ENCODE data around the gene ENHO.

Gene ENHO

DNA sequence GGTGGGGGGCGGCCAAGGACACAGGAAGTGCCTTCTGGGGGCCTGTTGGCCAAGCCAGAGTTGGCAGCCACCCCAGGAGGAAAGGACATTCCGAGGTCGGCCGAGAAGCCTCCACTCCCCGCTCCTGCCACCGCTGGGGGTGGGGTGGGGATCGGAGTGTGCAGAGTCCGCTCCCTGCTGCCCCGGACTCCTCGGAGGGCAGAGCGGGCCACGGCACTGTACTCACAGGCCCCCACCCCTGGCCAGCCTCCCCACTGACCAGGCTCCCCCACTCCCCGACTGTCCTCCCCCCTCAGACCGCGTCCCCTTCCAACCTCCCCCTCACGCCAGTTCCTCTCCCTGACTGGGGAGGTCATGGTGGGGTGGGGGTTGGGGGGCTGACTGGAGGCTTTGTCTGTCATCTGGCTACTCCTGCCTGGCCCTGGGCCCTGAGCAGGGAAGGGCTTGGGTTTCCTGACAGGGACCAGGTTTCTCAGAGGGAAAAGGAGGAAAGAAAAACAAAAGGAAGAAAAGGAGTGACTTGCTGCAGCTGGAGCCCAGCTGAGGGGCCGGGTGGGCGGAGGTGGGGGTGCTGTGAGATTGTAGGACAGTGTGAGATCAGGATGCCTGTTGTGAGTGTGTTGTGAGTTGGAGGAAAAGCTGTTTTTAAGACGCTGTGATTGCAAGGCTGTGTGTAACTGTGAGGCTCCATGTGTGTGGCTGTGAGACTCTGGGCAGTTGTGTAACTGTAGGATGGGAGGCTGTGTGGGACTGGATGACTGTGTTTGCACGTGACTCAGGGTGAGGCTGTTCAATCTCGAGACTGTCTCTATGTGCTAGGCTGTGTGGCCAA lies 37.0 kb upstream of the ENHO start:
- no peak overlapping the region for H3K27ac Mint-ChIP-seq
- H3K36me3 Mint-ChIP-seq (ENCODE audit: low read depth): no peaks in the 10 kb centered on the region
- no peaks in the 10 kb centered on the region for H3K9me3 Mint-ChIP-seq
- no peak overlapping the region for H3K4me3 Mint-ChIP-seq
- no peaks in the 10 kb centered on the region for H3K4me1 Mint-ChIP-seq
- DNase-seq (no peak), ATAC-seq (no peak)
- H3K27me3 Mint-ChIP-seq: peaks cover 28% of the 10 kb centered on the region

DNA sequence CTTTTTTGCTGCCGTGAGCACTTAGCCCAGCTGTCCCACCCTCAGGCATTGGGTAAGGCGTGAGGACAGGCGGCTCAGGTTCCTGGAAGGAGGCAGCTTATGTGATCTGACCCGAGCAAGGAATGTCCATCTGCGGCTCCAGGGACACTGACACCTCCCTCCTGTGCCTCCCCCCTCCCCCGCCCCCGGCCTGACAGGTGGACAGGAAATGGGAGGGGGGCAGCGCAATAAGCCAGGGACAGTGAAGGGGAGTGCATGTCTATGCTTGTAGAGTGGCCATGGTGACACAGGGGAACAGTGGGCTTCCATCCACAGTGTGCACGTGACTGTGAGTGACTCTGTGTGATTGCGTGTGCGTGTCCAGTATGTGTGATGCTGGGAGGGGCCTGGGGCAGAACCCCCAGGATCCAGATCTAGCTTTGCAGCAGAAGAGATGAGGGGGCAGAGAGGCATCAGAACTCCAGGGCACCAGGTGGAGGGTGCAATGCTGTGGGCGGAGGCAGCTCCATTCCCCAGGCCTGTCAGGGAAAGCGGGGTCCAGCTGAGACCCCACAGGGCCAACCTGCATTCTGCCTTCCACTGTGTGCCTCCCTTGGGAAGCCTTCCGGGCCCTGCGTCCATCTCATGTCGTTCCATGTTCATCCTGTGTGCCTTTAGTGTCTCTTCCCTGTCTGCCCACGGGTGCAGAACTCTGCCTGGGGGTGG lies 36.3 kb upstream of the ENHO start:
- Mint-ChIP-seq H3K4me3 (no peak overlapping the region), H3K27me3 (peaks cover 32% of the 10 kb centered on the region), H3K4me1 (no peaks in the 10 kb centered on the region), H3K27ac (no peak overlapping the region), H3K9me3 (no peaks in the 10 kb centered on the region), H3K36me3 (ENCODE audit: low read depth) (no peaks in the 10 kb centered on the region)
- DNase-seq: no peak
- ATAC-seq: no peak

DNA sequence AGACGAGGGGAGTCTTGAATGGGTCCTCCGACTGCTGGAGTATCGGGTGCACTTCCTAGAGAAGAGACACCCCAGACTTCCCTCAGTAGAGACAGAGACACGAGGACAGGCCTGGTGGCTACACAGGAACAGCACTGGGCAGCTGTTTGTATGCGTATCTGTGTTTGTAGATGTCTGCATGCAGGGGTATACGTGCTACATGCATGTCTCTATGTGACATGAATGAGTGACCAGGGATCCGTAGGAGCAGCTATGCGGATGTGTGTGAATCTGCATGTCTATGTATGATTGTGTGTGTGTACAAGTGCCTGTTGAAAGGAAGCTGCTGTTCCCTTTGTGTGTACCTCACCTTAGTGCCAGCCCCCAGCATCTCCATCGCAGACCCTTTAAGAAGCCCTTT lies 35.6 kb upstream of the ENHO start:
- Mint-ChIP-seq H3K4me3 (no peak overlapping the region), H3K27me3 (peaks cover 28% of the 10 kb centered on the region), H3K27ac (no peak overlapping the region)

DNA sequence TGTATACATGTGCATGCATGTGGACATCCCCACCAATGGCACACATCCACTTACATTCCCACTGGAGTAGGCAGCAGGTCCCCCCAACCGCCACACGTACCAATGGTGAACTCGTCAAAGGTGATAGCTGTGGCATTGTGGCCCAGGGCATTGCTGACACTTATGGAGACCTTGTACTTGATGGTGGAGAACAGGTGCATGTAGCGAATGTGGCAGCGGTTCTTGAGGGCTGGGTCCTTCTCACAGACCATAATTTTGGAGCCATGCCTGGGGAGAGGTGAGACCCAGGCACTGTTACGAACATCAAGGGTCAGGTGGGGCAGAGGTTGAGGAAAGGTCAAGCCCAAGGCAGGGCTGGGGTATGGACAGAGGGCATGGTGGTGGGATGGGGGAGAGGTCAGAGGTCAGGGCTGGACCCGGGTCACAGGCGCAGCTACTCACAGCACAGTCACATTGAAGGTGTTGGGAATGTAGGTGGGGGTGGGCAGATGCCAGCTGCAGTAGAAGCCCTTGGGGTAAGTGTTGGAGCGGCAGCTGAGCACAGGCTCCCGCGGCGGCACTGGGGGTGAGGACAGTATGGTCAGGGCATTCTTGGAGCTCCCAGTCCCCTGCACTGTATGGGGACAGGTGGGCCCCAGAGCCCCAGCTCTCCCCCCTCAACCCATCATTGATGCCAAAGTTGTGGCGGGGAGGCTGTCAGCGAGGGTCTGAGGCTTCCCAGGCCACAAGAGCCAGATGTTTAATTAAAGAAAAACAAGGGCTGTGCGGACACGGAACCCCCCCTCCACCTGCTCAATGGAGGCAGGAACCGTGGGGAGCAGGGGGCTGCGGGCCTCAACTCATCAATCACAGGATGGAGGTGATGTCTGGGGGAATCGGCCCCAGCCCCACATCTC lies 34.9 kb upstream of the ENHO start:
- ATAC-seq (no peak), DNase-seq (no peak)
- peaks cover 24% of the 10 kb centered on the region for H3K27me3 Mint-ChIP-seq
- H3K36me3 Mint-ChIP-seq (ENCODE audit: low read depth): no peaks in the 10 kb centered on the region
- H3K4me1 Mint-ChIP-seq: no peaks in the 10 kb centered on the region
- no peak overlapping the region for H3K4me3 Mint-ChIP-seq
- H3K27ac Mint-ChIP-seq: no peak overlapping the region
- no peaks in the 10 kb centered on the region for H3K9me3 Mint-ChIP-seq

More for the DNA sequence above, 35.6 kb upstream of the ENHO start:
- Mint-ChIP-seq H3K4me1 (no peaks in the 10 kb centered on the region), H3K36me3 (ENCODE audit: low read depth) (no peaks in the 10 kb centered on the region), H3K9me3 (no peaks in the 10 kb centered on the region)
- ATAC-seq: no peak
- no peak for DNase-seq

DNA sequence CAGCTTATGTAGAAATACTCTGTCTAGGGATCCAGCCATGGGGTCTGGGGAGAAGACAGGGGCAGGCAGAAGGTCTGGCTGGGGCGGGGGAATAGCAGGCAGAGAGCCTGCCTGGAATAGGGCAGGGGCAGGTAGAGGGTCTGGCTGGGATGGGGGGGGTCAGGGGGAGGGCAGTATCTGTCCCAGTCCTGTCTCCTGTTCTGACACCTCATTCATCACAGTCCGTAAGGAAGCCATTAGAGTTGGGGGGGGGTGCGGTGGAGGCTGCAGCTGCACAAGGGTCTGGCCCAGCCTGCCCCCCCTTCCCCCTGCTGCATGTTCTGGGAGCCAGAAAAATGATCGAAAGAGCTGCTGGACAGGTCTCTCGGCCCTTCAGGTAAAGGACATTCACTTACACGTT lies 34.2 kb upstream of the ENHO start:
- Mint-ChIP-seq H3K36me3 (ENCODE audit: low read depth) (no peaks in the 10 kb centered on the region), H3K27me3 (peaks cover 24% of the 10 kb centered on the region), H3K4me3 (no peak overlapping the region), H3K4me1 (no peaks in the 10 kb centered on the region), H3K27ac (no peak overlapping the region), H3K9me3 (no peaks in the 10 kb centered on the region)
- DNase-seq (no peak), ATAC-seq (no peak)

DNA sequence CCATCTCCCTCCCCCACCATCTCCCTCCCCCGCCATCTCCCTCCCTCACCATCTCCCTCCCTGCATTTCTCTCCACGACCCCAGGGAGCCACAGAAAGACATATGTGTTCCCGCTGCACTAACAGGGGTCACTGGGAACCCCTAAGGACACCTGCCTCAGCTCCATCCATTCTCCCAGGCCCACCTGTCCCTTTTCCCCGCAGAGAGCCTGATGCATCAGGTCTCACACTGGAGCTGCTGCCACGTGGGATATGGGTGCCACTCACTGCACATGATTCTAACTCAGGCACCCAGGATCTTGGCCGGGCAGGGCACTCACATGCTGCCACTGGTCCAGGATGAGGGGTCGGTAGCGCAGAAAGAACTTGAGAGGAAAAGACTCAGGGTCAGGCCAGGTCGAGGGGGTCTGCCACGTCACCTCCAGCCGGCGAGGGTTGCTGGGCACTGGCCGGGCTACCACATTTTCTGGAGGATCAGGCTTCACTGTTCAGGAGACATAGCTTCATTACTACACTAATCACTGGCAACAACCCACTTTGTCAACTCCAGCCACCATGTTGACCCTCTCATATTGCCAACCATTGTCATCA lies 33.2 kb upstream of the ENHO start:
- H3K36me3 Mint-ChIP-seq (ENCODE audit: low read depth): no peaks in the 10 kb centered on the region
- H3K27ac Mint-ChIP-seq: no peak overlapping the region
- H3K9me3 Mint-ChIP-seq: no peaks in the 10 kb centered on the region
- no peaks in the 10 kb centered on the region for H3K4me1 Mint-ChIP-seq
- no peak for ATAC-seq
- H3K27me3 Mint-ChIP-seq: peaks cover 24% of the 10 kb centered on the region
- no peak overlapping the region for H3K4me3 Mint-ChIP-seq
- DNase-seq: no peak

DNA sequence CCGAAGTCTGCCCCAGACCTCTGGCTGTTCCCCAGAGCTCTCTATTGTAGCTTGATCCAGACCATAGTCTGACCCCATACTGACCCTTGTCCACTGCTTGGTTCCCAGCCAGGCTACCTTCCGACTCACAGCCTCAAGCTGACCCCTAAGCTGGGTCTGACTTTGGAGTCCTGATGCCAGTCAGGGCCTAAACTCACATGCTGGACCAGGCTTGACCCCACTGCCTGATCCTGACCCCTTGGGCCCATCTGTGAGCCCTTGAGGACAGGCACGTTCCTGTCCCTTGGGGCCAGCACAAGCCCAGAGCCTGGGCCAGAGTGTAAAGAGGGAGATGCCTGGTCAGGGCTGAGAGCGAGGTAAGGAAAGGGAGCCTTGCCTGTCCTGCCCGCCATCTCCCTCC lies 32.7 kb upstream of the ENHO start:
- Mint-ChIP-seq H3K27ac (no peak overlapping the region), H3K36me3 (ENCODE audit: low read depth) (no peaks in the 10 kb centered on the region), H3K27me3 (peaks cover 24% of the 10 kb centered on the region), H3K4me3 (no peak overlapping the region), H3K9me3 (no peaks in the 10 kb centered on the region), H3K4me1 (no peaks in the 10 kb centered on the region)
- DNase-seq: no peak
- ATAC-seq: no peak

DNA sequence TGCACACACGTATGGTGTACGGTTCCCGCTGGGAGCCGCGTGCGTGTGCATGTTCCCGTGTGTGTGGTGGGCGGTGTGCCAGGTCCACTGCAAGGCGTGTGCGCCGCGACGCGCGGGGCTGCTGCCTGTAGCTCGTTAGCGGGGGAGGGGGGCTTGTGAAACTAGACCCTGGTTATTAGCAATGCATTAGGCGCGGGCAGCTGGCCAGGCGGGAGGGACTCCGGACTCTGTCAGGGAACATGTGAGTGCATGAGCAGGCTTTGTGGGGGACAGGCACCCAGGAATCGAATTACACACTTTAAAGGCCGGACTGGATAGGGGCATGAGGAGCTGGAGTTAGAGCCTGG lies 32.2 kb upstream of the ENHO start:
- no peak overlapping the region for H3K27ac Mint-ChIP-seq
- DNase-seq (no peak), ATAC-seq (no peak)
- no peaks in the 10 kb centered on the region for H3K9me3 Mint-ChIP-seq
- no peaks in the 10 kb centered on the region for H3K4me1 Mint-ChIP-seq
- H3K36me3 Mint-ChIP-seq (ENCODE audit: low read depth): no peaks in the 10 kb centered on the region
- no peak overlapping the region for H3K4me3 Mint-ChIP-seq
- H3K27me3 Mint-ChIP-seq: peaks cover 19% of the 10 kb centered on the region

DNA sequence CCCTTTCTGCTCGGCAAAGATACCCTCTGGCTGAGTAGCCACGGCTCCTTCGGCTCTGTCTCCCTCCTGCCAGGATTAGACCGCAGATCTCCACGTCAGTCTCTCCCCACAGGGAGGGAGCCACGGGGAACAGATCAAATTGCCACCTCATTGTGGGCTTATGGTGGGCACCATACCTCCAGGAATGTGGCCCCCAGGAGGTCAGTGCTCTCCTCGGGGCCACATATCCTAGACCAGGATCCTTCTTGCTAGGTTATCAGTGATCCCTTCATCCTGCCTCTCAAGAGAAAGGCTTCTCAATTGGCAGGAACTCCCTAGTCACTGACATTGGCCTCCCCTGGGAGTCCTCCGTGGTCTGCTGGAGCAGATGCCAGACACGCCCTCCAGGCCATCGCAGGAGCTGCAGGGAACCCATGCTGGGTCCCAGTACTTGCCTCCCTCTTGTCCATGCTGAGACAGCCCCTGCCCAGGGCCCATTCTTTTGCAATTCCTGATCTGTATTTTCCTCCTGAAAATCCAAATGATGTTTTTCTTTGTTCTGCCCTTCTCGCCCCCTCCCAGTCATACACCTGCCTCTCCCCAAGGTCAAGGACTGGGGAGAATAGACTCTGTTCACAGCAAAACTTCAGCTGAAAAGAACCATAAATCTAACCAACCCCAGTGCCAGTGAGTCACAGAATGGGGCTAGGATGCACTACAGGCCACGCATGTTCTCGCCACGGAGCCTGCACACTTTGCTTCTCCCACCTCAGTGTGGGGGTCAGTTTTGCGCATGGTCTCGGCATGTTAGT lies 31.6 kb upstream of the ENHO start:
- Mint-ChIP-seq H3K4me1 (no peaks in the 10 kb centered on the region), H3K9me3 (no peaks in the 10 kb centered on the region)

DNA sequence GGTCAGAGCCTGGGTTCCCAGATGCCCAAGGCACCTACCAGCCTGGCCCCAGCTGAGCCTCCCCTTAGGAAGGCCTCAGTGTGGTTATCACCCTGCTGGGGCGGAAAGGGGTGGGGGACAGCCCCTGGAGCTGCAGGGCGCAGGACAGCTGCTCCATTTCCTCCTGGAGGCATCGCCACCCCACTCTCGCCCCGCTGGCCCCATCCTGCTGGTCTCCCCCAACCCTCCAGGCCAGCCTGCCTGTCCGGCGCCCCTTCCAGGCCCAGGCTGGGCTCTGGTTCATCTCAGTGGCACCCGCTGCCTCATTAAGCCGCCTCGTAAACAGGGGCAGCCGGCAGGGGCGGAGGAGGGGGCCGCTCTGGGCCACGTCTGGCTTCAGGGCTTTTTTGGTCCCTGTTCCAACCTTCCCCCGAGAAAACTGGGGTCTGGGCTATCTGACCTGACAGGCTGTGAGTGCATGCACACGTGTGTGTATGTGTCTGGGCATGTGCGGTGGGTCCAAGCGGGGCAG lies 30.8 kb upstream of the ENHO start:
- Mint-ChIP-seq H3K9me3 (no peaks in the 10 kb centered on the region), H3K27ac (no peak overlapping the region), H3K4me3 (no peak overlapping the region), H3K36me3 (ENCODE audit: low read depth) (no peaks in the 10 kb centered on the region), H3K4me1 (no peaks in the 10 kb centered on the region), H3K27me3 (peaks cover 14% of the 10 kb centered on the region)
- DNase-seq (no peak), ATAC-seq (no peak)

More for the DNA sequence above, 31.6 kb upstream of the ENHO start:
- no peak overlapping the region for H3K27ac Mint-ChIP-seq
- ATAC-seq: no peak
- H3K27me3 Mint-ChIP-seq: peaks cover 18% of the 10 kb centered on the region
- H3K4me3 Mint-ChIP-seq: no peak overlapping the region
- no peaks in the 10 kb centered on the region for H3K36me3 Mint-ChIP-seq (ENCODE audit: low read depth)
- DNase-seq: no peak

DNA sequence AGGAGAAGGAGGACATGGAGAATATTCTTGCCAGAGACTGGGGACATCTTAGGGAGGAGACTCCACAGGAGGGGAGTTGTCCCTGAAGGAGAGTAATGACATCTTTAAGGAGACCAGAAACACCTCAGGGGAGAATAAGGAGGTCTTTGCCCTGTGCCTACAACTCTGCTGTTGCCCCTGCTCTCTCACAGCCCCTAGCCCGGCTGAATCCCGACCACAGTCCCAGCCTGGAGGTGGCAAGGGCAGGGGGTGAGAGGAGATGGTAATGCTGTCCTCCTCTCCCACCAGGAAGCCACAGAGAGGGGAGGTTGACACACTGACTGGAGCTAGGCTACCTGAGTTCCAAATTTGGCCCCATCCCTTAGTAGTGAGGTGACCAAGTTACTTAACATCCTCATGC lies 30.2 kb upstream of the ENHO start:
- H3K4me1 Mint-ChIP-seq: no peaks in the 10 kb centered on the region
- no peak overlapping the region for H3K4me3 Mint-ChIP-seq
- H3K9me3 Mint-ChIP-seq: no peaks in the 10 kb centered on the region
- H3K27ac Mint-ChIP-seq: no peak overlapping the region
- H3K27me3 Mint-ChIP-seq: peaks cover 18% of the 10 kb centered on the region
- ATAC-seq: no peak
- DNase-seq: no peak
- no peaks in the 10 kb centered on the region for H3K36me3 Mint-ChIP-seq (ENCODE audit: low read depth)

DNA sequence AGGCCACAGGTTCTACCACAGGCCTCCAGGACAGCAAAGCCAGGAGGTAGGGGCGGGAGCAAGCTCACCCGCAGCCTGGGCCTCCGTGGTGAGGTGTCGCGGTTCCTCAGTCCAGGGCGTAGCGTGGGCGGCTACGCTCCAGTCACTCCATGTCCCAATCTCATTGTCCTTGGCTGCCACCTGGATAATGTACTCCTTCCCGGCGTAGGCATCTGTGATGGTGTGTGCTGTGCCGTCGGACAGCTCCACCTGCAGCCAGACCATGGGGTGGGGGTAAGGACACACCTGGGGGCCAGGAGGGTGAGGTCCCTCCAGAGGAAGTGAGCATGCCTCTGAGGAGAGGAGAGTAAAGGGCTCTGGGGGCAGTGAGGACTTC lies 29.8 kb upstream of the ENHO start:
- Mint-ChIP-seq H3K4me1 (no peaks in the 10 kb centered on the region), H3K4me3 (no peak overlapping the region), H3K27ac (no peak overlapping the region), H3K9me3 (no peaks in the 10 kb centered on the region), H3K27me3 (peaks cover 16% of the 10 kb centered on the region), H3K36me3 (ENCODE audit: low read depth) (no peaks in the 10 kb centered on the region)
- no peak for ATAC-seq
- DNase-seq: no peak

DNA sequence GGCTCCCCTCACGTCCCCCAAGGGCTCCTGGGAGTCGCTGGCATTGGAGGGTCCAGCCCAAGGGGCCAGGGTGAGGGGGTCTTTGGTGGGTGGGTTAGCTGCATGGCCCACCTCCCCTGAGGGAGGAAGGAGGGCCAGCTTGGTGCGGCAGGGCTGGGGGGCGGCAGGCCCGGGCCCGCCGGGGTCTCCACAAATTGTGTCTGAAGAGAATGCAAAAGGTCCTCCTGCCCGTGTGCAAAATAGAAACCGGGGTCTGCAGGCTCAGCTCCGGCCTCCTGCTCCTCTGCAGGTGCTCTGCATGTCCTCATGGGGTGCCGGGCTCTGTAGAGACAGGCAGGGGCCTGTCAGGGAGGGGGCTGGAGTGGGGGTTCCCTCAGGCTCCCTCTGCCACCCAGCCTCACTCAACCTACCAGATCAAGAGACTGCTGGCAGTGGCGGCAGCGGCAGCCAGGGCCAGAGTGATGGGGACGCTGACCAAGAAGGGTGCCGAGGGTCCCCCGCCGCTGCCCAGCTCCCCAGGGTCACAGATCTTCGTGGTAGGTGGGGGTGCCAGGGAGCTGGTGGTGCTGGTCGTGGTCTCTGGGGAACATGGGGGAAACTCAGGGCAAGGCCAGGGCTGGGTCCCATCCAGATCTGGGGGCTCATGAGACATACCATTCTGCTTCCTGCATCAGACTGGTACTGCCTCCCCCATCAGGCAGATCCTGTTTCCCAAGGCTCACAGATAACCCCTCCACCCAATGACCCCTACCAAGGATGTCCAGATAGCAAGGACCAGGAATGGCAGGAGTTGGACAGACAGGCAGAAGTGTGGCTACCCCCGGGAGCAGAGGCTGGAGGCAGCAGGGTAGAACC lies 29.2 kb upstream of the ENHO start:
- Mint-ChIP-seq H3K4me1 (no peaks in the 10 kb centered on the region), H3K36me3 (ENCODE audit: low read depth) (no peaks in the 10 kb centered on the region), H3K27me3 (peaks cover 19% of the 10 kb centered on the region), H3K4me3 (no peak overlapping the region), H3K27ac (no peak overlapping the region), H3K9me3 (no peaks in the 10 kb centered on the region)
- no peak for DNase-seq
- no peak for ATAC-seq
